Measurements from ENCODE around the gene TNNT2. TPM values are rescaled to one million over a fixed set of nuclear protein-coding genes. Genes with fewer than 3 reads are reported as not detected.

TNNT2 gene
- total and polyA plus RNA-seq, 2 of the 8 experiments (the other 6 are each of a cell fraction or from before 2014, with no cell fraction given), result 3.1 to 21.0 TPM

GRCh38 chr1:201322653-201323510 is 54.6 kb downstream of the TNNT2 start:
- no peaks in the 10 kb centered on the region for H4K20me1 ChIP-seq (replicated peaks in 1 of 2; ENCODE audit: control insufficient read depth in 1 of 2, insufficient read depth in 2 of 2, low read length in 2 of 2)
- H2BK20ac ChIP-seq (ENCODE audit: low read length), result no peak overlapping the region
- no peak overlapping the region for H4K8ac ChIP-seq (ENCODE audit: extremely low read depth, insufficient read depth, low read length)
- no peak overlapping the region for H2AFZ ChIP-seq (ENCODE audit: low read length)
- no peak overlapping the region for H3K14ac ChIP-seq (ENCODE audit: insufficient read length)
- no peak overlapping the region for H4K91ac ChIP-seq (replicated peaks; ENCODE audit: insufficient read length, low read length)
- no peaks in the 10 kb centered on the region for H3K79me2 ChIP-seq (ENCODE audit: control insufficient read depth in 1 of 2, insufficient read depth in 2 of 2, low read length in 2 of 2)
- H4K5ac ChIP-seq (ENCODE audit: insufficient read length, low read depth, low read length), result no peak overlapping the region
- H3K56ac ChIP-seq (replicated peaks; ENCODE audit: insufficient read length, low read depth, low read length), result no peak overlapping the region
- no peak overlapping the region for H3K9ac ChIP-seq (replicated peaks in 1 of 4; ENCODE audit: extremely low read depth in 1 of 4, low read depth in 3 of 4, low read length in 3 of 4)
- FAIRE-seq, result no peak
- no peak overlapping the region for H3K4ac ChIP-seq (replicated peaks; ENCODE audit: insufficient read length, low read depth, low read length)
- H3K23me2 ChIP-seq (ENCODE audit: low read depth, low read length), result no peaks in the 10 kb centered on the region; the same call in 1 of the 2 replicates
- H3K23ac ChIP-seq (ENCODE audit: insufficient read length), result no peak overlapping the region
- no peaks in the 10 kb centered on the region for H3K36me3 ChIP-seq (ENCODE audit: control insufficient read depth in 2 of 4, insufficient read depth in 4 of 4, low read length in 3 of 4)
- POLR2A ChIA-PET (ENCODE audit: partially characterized antibody), result interaction anchor here (1.5 kb wide), 1 partner anchor 59 kb away, joined by 4 read pairs; no protein-coding TSS in a partner anchor
- CTCF ChIA-PET (ENCODE audit: partially characterized antibody), result interaction anchor here (0.5 to 3.0 kb wide), 14 partner anchors 10 to 189 kb away, joined by 3 to 18 read pairs (median 5); no protein-coding TSS in a partner anchor
- H3K18ac ChIP-seq (ENCODE audit: extremely low read depth, low read length), result no peak overlapping the region
- H3K27me3 ChIP-seq (replicated peaks in 1 of 4; ENCODE audit: control insufficient read depth in 3 of 4, extremely low read depth in 1 of 4, insufficient read depth in 3 of 4, low read length in 3 of 4), result no peaks in the 10 kb centered on the region; a peak in 1 of 7 replicates
- WGBS, 2 experiments (ENCODE audit: extremely low coverage in 1 of 2, insufficient coverage in 1 of 2, insufficient read length in 1 of 2, insufficient replicate concordance in 2 of 2, low coverage in 1 of 2, low lambda C conversion rate in 2 of 2, missing lambda C conversion rate in 1 of 2), result 87% methylated on average over 12 of the region's 12 CpGs; no CpG with 5 or more reads in 1 of the 2 experiments
- no peak overlapping the region for H2BK5ac ChIP-seq (ENCODE audit: low read depth, low read length)
- no peak for DNase-seq (ENCODE audit: low read depth in 1 of 2, low spot score in 2 of 2)
- H3K9me3 ChIP-seq (ENCODE audit: insufficient read depth in 2 of 2, low read depth in 1 of 2, low read length in 1 of 2), result no peaks in the 10 kb centered on the region
- TF ChIP-seq SIN3A (conservative IDR thresholded peaks at IDR 0.05 in 1 of 2, IDR thresholded peaks at IDR 0.05 in 1 of 2; ENCODE audit: low read depth in 1 of 2, low read length in 2 of 2) (no peak), BACH1 (IDR thresholded peaks at IDR 0.05; ENCODE audit: low read length) (no peak), KDM5A (IDR thresholded peaks at IDR 0.05; ENCODE audit: low read length) (no peak), SIRT6 (IDR thresholded peaks at IDR 0.05; ENCODE audit: low read length) (no peak), NANOG (IDR thresholded peaks at IDR 0.05; ENCODE audit: insufficient read depth, low read depth, low read length, poor library complexity, severe bottlenecking) (no peak), POU5F1 (IDR thresholded peaks at IDR 0.05; ENCODE audit: low read depth, low read length) (no peak)
- H2BK15ac ChIP-seq (ENCODE audit: low read length), result no peak overlapping the region
- H2BK12ac ChIP-seq (ENCODE audit: low read depth, low read length), result no peak overlapping the region
- H3K4me1 ChIP-seq (replicated peaks in 1 of 4; ENCODE audit: control insufficient read depth in 3 of 4, insufficient read depth in 4 of 4, low read length in 3 of 4), result no peaks in the 10 kb centered on the region
- no peak overlapping the region for H3K4me3 ChIP-seq (ENCODE audit: extremely low read depth in 1 of 4, insufficient read depth in 2 of 4, low read depth in 3 of 4, low read length in 4 of 4)
- no peak overlapping the region for H2BK120ac ChIP-seq (replicated peaks; ENCODE audit: low read depth, low read length)
- no peak overlapping the region for H3K4me2 ChIP-seq (ENCODE audit: insufficient read depth in 1 of 2, low read depth in 2 of 2, low read length in 2 of 2)
- H3K27ac ChIP-seq (ENCODE audit: low read depth, low read length), result no peak overlapping the region
- H3K79me1 ChIP-seq (ENCODE audit: low read depth, low read length), result no peaks in the 10 kb centered on the region
- no peak overlapping the region for H2AK5ac ChIP-seq (ENCODE audit: low read depth, low read length)

All from H1 (cell line).